HuH-7 (cell line): ENCODE data around the gene ECE2.
"Not testable (repeated sequence)": the region's sequence is repeated elsewhere in the genome, so short reads cannot be mapped to it uniquely, and the experiment has no call there.

Experiments
- DNase-seq: peaks from one replicate; pipeline ENCODE4 v3.0.0; 2011; ENCODE audit warnings: low spot score

Gene ECE2

DNA sequence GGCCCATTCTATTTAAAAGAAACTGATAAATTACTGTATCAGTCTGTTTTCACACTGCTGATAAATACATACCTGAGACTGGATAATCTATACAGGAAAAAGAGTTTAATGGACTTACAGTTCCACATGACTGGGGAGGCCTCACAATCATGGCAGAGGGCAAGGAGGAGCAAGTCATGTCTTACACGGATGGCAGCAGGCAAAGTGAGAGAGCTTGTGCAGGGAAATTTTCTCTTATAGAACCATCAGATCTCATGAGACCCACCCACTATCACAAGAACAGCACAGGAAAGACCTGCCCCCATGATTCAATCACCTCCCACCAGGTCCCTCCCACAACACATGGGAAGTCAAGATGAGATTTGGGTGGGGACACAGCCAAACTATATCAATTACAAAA lies 8.6 kb upstream of the ECE2 start:
- DNase-seq: not testable (repeated sequence)

DNA sequence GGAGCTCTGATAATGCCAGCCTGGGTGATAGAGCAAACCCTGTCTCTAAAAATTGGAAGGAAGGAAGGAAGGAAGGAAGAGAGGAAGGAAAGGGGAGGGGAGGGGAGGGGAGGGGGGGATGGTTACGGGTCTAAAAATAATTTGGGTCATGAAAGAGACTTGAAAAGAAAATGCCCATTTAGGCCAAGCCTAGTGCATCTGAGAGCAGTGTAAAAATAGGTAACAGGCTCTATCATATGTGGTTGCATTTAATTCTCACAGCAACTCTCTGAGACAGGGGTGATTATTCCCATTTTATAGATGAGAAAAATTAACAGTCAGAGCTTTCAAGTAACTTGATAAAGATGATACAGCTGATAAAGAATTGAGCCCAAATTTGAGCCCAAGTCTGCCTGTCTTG lies 3.6 kb upstream of the ECE2 start:
- DNase-seq: no peak

- DNase-seq: no peak
Measured at GRCh38 chr3:184275381-184275701, 481 bp upstream of the ECE2 start.

DNA sequence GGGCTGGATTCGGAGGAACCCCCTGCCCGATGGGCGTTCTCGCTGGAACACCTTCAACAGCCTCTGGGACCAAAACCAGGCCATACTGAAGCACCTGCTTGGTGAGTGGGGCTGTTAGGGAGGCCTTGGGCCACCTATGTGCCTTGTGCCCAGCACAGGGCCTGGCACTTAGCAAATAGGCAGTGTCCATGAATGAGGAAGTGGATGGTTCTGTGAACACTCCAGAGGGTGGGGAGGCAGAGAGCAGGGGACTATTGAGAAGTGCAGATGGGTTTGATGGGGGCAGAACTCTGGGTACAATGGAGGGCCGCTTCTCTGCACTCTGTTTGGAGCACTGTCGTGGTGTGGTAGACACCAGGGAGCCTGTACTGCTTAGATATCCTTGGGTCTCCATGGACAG lies 1.5 kb downstream of the ECE2 start:
- DNase-seq: no peak

GRCh38 chr3:184282941-184283340 lies 7.1 kb downstream of the ECE2 start:
- DNase-seq: no peak

DNA sequence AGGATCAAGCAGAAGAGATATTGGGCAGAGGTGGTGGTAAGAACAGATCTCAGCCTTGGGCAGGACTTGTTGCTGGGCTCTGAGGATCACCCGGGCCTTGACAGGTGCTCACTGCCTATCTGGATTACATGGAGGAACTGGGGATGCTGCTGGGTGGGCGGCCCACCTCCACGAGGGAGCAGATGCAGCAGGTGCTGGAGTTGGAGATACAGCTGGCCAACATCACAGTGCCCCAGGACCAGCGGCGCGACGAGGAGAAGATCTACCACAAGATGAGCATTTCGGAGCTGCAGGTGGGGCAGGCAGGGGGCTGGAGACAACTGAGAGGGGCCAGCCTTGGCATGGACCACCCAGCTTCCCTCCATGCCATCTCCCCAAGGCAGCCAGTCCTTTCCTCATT lies 7.9 kb downstream of the ECE2 start:
- no peak for DNase-seq

DNA sequence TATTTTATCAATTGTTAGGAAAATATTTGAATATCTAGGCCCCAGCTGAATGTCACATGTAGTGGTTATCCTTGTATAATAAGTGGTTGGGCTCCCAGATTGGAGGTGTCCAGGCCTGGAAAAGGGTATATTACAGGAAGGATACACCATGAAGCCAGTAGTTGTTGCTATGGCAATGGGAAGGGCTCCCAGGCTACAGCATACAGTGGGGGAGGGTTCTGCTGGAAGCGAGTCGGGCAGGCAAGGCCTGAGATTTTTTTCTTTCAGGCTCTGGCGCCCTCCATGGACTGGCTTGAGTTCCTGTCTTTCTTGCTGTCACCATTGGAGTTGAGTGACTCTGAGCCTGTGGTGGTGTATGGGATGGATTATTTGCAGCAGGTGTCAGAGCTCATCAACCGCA lies 8.9 kb downstream of the ECE2 start:
- DNase-seq: peak; percentile 89

GRCh38 chr3:184289426-184289938 lies 13.7 kb downstream of the ECE2 start:
- peak; percentile 89 for DNase-seq

DNA sequence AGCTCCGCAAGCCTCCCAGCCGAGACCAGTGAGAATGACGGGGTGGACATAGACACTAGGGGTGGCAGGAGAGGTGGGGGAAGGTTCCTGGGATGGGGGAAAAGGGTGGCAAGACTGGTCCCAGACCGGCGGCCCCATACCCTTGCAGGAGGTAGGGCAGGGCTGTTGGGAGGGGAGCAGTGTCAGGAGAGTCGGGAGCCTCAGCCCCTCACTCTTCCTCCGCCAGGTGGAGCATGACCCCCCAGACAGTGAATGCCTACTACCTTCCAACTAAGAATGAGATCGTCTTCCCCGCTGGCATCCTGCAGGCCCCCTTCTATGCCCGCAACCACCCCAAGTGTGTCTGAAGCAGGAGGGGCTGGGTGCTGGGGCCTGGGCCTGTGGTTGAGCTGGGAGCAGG lies 14.5 kb downstream of the ECE2 start:
- no peak for DNase-seq

DNA sequence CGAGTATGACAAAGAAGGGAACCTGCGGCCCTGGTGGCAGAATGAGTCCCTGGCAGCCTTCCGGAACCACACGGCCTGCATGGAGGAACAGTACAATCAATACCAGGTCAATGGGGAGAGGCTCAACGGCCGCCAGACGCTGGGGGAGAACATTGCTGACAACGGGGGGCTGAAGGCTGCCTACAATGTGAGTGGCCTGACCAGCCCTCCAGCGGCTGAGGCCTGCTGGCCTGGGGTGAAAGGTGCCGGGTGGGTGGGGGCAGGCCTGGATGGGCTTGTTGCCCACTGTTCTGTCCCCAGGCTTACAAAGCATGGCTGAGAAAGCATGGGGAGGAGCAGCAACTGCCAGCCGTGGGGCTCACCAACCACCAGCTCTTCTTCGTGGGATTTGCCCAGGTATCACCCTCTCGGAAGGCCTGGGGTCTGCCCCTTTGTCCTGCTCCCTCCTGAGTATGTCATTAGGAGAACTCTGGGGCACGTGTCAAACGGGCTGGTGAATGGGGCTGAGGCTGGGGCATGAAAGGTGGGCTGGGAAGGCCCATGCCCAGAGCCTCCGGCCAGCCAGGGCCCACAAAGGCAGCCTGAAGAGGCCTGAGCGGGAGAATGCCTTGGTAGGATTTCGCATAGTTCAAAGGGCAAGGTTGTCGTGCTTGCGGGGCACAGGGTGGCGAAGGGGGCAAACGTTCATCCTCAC lies 15.4 kb downstream of the ECE2 start:
- no peak for DNase-seq

- no peak for DNase-seq
Measured at GRCh38 chr3:184291738-184292445, 16.1 kb downstream of the ECE2 start.

DNA sequence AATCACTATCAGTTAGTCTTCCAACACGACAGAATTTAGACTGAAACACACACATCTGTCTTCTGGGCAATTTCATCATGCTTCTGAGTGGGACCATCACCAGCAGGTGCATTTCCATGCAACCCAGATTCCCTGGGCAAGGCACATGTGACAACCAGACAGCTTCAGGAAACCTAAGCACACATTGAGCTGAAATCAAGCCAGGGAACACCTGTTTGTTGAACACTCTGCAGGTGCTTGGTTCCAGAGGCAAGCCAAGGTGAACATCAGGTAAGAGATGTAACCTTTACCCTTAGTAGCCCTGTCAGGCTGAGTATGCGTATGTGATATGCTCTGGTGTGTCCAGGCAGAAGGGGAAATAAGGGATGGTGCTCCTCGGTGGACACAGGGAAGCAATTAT lies 19.9 kb downstream of the ECE2 start:
- DNase-seq: no peak

DNA sequence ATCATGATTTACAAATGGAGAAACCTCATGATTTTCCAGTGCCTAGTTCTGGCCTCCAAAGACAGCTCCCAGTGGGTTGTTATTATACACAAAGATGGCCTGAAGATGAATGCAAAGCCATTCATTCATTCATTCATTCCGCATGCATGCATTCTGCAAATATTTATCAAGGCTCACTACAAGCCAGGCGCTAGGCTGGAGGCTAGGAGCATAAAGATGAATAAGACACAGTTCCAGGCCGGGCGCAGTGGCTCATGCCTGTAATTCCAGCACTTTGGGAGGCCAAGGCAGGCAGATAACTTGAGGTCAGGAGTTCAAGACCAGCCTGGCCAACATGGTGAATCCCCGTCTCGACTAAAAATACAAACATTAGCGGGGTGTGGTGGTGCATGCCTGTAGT lies 20.8 kb downstream of the ECE2 start:
- DNase-seq: no peak

- DNase-seq: peak; percentile 96
Measured at GRCh38 chr3:184298759-184299487, 23.1 kb downstream of the ECE2 start, which contains the start of gene PSMD2. TSS of gene PSMD2 (plus strand) at chr3:184299241. CDS start at chr3:184299267, 26 bp downstream.

GRCh38 chr3:184299488-184300377 lies 23.9 kb downstream of the ECE2 start:
- no peak for DNase-seq

DNA sequence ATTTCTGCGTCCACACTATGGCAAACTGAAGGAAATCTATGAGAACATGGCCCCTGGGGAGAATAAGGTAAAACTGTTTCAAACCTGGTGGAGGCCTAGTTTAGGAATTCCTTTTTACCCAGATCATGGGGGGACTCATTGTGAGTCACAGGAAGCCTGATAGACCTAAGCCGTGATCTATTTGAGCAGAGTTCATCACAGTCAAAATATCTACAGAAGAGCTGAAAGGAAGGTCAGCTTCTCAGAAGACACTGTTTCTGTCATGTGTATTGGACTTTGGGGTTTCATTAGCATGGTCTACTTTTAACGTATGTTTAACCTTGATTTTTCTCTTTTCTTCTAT lies 24.5 kb downstream of the ECE2 start:
- no peak for DNase-seq

DNA sequence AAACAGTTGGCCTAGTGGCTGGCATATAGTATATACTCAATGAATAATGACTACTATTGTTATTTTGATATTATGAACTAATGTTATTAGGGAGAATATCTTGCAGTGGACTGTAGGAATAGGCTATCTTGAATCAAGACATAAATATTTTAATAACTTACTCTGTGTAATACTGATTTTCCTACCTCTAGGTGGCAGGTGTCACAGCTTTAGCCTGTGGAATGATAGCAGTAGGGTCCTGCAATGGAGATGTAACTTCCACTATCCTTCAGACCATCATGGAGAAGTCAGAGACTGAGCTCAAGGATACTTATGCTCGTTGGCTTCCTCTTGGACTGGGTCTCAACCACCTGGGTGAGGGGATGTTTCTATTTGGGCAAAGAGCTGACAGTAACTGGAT lies 29.8 kb downstream of the ECE2 start:
- no peak for DNase-seq

- DNase-seq: no peak
Measured at GRCh38 chr3:184306341-184306972, 30.6 kb downstream of the ECE2 start.

- DNase-seq: no peak
Measured at GRCh38 chr3:184307915-184308314, 32.1 kb downstream of the ECE2 start.

- no peak for DNase-seq
Measured at GRCh38 chr3:184308744-184309143, 32.9 kb downstream of the ECE2 start.

DNA sequence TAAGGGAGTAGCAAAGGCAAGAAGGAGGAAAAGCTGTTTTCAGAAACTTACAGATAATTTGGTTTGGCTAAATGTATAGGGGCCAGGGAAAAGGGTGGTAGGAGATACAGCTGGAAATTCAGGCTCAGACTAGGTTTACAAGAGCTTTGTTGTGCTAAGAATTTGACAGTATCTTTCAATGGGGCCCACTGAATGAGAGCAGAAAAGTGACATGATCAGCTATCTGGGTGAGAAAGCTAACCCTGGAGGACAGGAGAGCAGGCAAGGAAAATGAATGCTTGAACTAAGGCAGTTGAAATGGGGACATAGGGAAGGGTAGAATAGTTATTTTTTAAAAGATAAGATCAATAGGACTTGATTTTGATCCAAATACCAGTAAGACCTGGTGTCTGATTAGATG lies 35.8 kb downstream of the ECE2 start:
- no peak for DNase-seq

- DNase-seq: peak; percentile 94
Measured at GRCh38 chr3:184314363-184314699, 38.5 kb downstream of the ECE2 start, which contains the start of gene EIF4G1. TSS of gene EIF4G1 (plus strand) at chr3:184314606. CDS start at chr3:184315797, 1,191 bp downstream.
